HT-29 (cell line): Measurements from ENCODE around the gene DAB2IP. TPM values are rescaled to one million over a fixed set of nuclear protein-coding genes. Genes with fewer than 3 reads are reported as not detected.
A peak's percentile ranks its signal among the peaks of the same experiment; 100 is the strongest.

Experiments
- DNase-seq: peaks from one replicate; pipeline ENCODE4 v3.0.0-alpha.2; 2015; ENCODE audit warnings: low spot score
- total RNA-seq: library from RNA; depleted of rRNA; stranded (reverse); fragments of >200 nt; shearing (Covaris generic); gene quantifications from 2 replicates; pipeline ENCODE4 v1.2.3, GENCODE V29; 2014

The DAB2IP gene
- total RNA-seq, 1 experiment from 2014 or later: 58.1 TPM

DNA sequence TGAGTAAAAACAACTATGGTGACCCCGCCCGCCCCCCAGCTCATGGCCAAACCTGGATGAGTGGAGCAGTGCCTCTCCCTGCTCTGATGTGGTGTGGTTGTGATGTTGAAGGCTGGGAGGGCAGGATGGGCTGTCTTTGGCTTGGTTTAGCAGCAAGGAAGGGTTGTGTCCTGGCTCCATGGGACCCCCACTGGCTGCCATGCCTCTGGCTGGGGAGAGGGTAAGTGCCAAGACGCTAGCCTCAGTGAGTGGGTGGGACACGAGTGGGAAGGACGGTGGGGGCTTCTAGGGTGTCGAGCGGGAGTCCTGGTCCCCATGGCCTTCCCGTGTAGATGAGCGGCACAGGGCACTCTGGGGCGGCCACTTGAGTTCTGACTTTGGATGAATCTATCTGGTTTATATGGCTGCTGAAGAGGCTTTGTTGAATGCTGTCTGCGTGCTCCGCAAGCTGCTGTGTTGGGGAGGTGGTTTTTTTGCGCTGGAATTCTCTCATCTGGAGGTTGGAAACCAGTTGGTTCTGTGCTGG lies 50.4 kb downstream of the DAB2IP start:
- DNase-seq: no peak

GRCh38 chr9:121703014-121703734 lies 51.7 kb downstream of the DAB2IP start:
- no peak for DNase-seq

DNA sequence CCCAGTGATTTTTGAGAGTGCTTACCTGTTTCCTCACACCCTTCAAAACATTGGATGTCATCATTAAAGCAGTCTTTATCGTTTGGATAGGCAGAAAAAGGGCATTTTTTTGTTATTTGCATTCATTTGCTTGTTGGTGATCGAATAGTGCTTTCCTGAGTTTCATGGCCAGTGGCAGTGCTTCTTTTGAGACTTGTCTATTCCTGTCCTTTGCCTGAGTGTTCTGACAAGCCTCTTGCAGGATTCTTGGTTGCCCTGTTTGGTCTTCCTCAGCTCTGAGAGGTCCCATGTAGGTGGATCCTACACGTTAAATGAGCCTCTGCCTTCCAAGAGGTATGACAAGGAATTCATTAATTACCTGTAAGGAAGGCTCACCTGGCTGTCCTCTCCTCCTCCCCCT lies 52.8 kb downstream of the DAB2IP start:
- no peak for DNase-seq

- no peak for DNase-seq
These were observed 54.8 kb downstream of the DAB2IP start for GRCh38 chr9:121706149-121706750.

DNA sequence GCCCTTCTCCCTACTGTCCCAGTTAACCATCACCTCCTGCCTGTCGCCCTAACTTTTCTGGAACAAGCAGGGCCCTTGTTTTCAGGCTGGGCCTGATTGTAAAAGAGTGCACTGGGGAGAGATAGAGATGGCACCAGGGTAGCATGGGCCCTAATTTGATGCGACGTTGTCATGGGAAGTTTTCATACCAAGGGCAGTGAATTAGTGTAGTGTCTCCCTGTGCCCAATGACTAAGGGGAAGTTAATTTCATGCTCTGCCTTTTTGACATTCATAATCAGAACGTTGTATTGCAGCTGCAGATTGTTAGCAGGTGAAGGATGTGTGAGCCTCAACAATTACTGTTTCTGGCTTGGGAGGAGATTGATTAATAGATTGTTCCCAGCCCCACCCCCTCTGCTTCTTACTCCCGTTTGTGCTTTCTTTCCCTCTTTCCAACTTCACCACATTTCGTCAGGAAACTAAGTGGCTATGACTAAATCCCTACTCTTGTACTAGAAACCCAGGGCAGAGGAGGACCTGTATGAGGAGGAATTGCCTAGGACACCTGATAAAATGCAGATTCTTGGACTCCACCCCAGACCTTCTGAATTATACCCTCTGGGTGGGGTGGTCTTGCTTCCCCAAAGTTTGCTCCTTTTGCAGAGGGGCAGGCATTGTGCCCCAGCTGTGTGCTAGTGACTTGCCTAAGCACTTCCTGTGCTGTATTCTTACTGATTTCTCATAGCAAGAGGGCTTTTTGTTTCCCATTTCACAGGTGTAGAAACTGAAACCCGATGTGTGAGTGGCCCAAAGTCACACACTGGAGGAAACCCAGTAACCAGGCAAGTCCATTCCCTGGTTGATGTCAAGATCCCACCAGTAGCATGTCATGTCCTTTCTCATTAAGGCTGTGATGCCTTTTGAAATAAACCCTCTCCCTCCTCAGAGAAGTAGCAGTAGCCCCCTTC lies 56.3 kb downstream of the DAB2IP start:
- no peak for DNase-seq

DNA sequence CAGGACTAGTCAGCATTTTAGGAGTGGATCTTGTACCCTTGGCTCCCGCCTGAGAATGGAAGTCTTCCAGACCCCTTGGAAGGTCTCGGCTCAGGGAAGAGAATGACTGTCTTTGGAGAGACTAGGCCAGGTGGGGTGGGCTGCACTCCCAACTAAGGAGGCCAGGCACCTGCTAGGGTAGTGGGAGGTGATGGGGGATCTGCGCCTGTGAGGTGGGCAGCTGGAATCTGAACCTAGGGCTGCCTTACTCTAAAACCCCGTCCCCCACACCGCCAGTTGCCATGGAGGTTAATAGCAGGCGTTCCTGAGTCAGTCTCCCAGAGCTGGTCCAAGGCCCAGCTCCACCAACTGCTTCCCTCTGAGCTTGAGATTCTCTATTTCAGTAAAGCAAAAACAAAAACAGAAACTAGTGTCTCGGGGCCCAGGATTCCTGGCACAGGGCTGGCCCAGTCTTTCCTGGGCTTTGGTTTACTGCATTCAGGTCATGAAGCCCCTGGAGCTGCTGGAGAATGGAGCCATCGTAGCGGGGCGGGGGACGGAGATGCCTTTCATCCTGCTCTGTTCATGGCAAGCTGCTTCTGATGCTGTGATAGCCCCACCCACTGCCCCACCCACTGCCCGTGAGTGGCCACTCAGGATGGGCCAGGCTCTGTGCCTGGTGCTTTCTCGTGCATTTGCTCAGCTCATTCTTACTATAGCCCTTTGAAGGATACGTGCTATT lies 57.5 kb downstream of the DAB2IP start:
- DNase-seq: no peak

- DNase-seq: no peak
These were observed 58.4 kb downstream of the DAB2IP start for GRCh38 chr9:121709798-121710197.

DNA sequence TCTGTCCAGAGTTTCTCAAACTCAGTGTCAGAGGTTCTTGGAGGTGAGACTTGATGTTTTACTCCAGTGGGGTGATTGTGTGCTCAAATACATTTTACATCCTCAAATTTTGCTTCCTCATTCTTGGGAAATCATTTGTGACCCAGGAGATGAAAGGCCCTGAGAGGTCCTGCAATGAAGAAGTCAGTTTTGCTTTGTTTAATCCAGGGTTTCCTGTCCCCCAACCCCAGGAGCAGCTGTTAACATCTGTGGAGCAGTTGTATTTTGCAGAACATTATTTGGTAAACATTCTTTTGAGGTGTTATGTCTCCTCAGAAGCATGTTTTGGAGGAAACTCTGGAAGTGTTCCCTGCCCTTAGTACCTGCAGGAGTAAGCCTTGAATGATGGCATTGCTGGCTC lies 59.8 kb downstream of the DAB2IP start:
- DNase-seq: no peak

DNA sequence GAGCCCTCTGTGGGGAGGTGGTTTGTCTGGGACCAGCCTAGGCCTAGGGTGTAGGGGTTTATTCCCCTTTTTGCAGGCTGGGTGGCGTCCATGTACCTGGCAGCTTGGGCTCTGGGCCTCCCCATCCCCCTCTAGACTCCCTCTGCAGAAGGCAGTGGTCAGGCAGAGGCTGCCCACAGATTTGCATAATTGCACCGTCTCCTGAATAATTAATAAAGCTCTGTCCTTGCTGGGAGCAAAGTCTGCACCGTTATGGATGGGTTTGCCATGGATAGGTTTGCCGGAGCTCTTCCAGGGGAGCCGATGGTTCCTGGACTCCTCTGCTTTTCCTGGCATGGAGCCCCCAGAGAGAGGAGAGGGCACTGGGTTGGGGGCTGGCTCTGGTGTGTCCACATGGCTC lies 60.4 kb downstream of the DAB2IP start:
- no peak for DNase-seq

GRCh38 chr9:121713400-121714070 lies 62.1 kb downstream of the DAB2IP start:
- no peak for DNase-seq

DNA sequence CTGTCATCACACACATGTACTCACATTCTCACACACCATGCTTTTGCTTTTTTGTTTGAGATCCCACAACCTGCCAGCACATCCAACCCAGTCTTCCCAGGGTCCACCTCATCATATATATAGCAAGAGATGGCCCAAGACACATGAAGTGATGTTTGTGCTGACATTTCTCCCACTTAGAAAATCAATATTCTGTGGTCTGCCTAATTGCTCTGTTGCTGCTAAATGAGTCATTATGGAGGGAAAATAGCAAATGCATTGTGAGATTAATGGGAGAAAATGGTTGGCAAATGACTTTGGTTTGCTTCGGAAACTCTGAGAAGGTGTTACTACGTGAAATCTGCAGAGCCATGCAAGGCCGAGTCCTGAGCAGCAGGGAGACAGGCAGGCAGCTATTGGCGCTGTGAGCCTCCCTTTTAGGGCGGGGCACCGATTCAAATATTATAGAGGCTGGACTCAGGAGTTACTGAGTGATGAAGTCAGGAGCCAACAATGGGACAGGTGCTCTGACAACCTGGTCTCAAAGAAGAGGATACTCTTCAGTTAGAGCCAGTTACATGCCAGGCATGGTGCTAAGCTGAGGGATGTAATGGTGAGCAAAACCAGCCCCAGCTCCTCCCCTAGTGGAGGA lies 62.8 kb downstream of the DAB2IP start:
- no peak for DNase-seq

- DNase-seq: no peak
These were observed 63.4 kb downstream of the DAB2IP start for GRCh38 chr9:121714873-121715272.

DNA sequence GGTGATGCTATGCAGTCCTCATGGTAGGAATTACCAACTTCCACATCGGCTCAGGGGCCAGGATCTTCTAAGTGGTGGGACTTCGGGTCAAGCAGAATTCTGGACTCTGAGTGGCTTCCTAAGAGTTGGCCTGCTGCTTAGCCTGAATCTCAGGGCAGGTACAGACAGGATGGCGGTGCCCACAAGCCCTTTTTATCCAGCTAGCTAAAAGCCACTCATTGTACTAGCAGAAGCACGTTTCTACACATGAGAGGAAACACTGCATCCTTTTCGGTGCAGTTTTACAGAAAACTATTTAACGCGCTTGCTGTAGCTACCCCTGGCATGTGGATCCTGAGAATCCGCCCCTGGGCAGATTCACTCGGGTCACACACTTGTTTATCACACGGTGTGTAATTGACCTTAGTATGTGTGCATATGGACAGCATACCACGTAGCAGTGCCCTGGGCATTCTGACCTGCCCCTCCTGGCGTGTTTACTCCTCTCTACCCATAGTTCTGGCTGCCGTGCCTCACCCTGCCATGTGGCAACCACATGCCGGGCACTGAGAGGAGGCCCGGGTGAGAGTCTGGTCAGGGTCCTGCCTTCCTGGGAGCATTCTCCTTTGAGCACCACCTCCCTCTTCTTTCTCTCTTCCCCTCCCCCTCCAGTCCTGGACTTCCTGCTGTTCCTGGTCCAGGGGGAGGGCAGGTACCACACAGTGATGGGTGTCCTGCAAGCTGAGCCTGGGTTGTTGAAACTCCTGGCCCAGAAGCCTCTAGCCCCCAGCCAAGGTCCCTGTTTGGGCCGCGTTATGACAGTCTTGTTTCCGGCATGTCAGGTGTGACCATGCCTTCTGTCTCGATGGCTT lies 65.9 kb downstream of the DAB2IP start:
- no peak for DNase-seq

- no peak for DNase-seq
These were observed 66.7 kb downstream of the DAB2IP start for GRCh38 chr9:121718084-121718483.

DNA sequence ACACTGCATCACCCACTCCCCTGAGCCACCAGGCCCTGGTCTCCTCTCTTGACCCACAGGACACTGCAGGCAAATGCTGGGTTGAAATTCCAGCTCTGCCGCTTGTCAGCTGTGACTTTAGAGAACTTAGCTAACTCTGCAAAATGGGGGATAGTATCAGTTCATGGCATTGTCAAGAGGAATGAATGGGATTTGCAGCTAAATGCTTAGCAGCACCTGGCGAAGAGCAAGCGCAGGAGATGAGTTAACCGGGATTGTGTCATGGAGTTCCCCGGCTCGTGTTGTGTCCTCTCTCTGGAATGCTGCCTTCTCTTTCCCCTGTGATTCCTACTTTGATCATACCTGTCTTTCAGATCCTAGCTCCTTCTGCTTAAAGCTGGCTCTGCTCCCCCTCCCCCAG lies 67.1 kb downstream of the DAB2IP start:
- DNase-seq: no peak

DNA sequence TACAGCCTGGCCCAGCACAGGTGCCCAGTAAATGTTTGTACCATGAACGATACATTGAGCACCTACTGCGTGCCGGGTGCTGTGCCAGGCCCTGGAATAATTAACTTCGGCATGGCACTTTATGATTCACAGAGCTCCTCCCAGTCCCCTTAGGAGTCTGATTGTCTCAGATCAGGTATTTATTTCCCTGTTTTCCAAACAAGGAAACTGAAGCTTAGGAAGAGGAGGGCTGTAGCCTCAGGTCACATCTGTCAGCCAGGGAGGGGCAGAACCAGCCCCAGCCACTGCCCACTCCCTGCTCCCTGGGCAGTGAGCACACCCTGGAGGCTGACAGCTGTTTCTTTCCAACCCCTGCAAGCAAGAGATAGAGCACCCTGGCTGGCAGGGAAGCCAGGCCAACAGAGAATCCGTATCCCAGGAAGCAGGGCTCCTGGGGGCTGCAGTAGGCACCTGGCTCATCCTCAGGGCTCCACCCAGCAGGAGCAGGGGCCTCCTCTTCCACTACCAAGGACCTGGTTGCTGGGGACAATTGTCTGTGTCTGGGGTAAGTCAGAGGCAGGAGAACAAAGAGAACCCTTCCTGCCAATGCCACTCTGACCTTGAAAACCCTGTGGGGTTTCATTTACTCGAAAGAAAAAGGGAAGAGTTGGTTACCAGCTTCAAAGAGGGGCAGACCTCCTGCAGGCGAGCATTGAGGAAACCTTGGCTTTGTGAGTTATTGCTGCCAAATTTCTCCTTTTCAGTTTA lies 69.0 kb downstream of the DAB2IP start:
- DNase-seq: peak; percentile 54

DNA sequence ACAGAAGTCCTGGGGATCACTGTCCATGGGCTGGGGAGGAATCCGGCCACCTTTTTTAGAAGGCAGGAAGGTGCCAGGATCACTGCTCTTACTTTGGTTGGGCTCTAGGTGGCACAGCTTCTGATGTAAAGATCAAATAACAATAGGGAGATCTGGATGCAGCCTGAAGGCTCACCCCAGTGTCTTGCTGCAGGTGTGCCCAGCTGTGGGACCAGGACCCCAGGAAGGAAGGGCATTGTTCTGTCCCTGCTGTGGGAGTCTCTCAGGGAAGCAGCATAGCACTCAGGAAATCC lies 69.6 kb downstream of the DAB2IP start:
- peak; percentile 32 for DNase-seq

GRCh38 chr9:121721770-121722169 lies 70.3 kb downstream of the DAB2IP start:
- no peak for DNase-seq
